Smooth muscle cell of bladder (primary cell): ENCODE measurements around the gene CTAGE4. TPM values are rescaled to one million over a fixed set of nuclear protein-coding genes. Genes with fewer than 3 reads are reported as not detected.

Experiments
- total RNA-seq: library from RNA; depleted of rRNA; stranded (reverse); fragments of >200 nt; gene quantifications from 2 replicates; pipeline ENCODE4 v1.2.3, GENCODE V29; 2014

The CTAGE4 gene
- 0.14 and 0.28 TPM in 2 replicates for total RNA-seq

GRCh38 chr7:144183166-144183565, at the start of gene CTAGE4:
Gene CTAGE4 (plus strand): TSS chr7:144183466. CDS start chr7:144183504, 38 bp downstream.

GRCh38 chr7:144195212-144195872, 12.1 kb downstream of the CTAGE4 start, which contains the start of gene ARHGEF35:
Gene ARHGEF35 (minus strand): TSS chr7:144195833. CDS start chr7:144188383, 7,450 bp downstream.

Other genes with a start within 250 kb of the CTAGE4 start
- not detected in 2 replicates for gene OR2F2, start 248.2 kb upstream of the CTAGE4 start, total RNA-seq
- not detected in 2 replicates for gene OR2F1, start 228.6 kb upstream of the CTAGE4 start, total RNA-seq
- gene OR6B1, start 183.1 kb upstream of the CTAGE4 start, total RNA-seq = not detected in 2 replicates
- not detected in 2 replicates for gene OR2A5, start 134.5 kb upstream of the CTAGE4 start, total RNA-seq
- not detected in 2 replicates for gene OR2A25, start 113.7 kb upstream of the CTAGE4 start, total RNA-seq
- gene OR2A12, start 97.2 kb upstream of the CTAGE4 start, total RNA-seq = not detected in 2 replicates
- gene OR2A2, start 73.9 kb upstream of the CTAGE4 start, total RNA-seq = not detected in 2 replicates
- gene OR2A14, start 60.3 kb upstream of the CTAGE4 start, total RNA-seq = not detected in 2 replicates
- 0.55 and 1.3 TPM in 2 replicates for gene ARHGEF35, start 12.4 kb downstream of the CTAGE4 start, total RNA-seq
- gene OR2A42, start 56.1 kb downstream of the CTAGE4 start, total RNA-seq = under 0.01 TPM in 1 of 2 replicates, not detected in the other
- gene OR2A7, start 81.3 kb downstream of the CTAGE4 start, total RNA-seq = 0.09 and 0.14 TPM in 2 replicates
- gene CTAGE8, start 85.8 kb downstream of the CTAGE4 start, total RNA-seq = 0.28 TPM in 1 of 2 replicates, not detected in the other
- not detected in 2 replicates for gene OR2A1, start 129.0 kb downstream of the CTAGE4 start, total RNA-seq
- 0.71 and 0.92 TPM in 2 replicates for gene ARHGEF5, start 171.9 kb downstream of the CTAGE4 start, total RNA-seq
- gene NOBOX, start 220.2 kb downstream of the CTAGE4 start, total RNA-seq = not detected in 2 replicates